ENCODE measurements around the gene HS1BP3.

HS1BP3 gene

GRCh38 chr2:20650877-20651730 is at the start of gene HS1BP3:
Gene HS1BP3, minus strand, starts transcription at chr2:20651098. Its CDS starts 35 bp downstream, at chr2:20651063.
- Histone ChIP-seq H3K4me1 (ENCODE audit: control insufficient read depth, insufficient read depth, low read length) (peaks cover 6% of the 10 kb centered on the region), H3K27me3 (ENCODE audit: control insufficient read depth, insufficient read depth, low read length) (peaks cover 18% of the 10 kb centered on the region), H3K36me3 (ENCODE audit: control insufficient read depth, insufficient read depth, low read length) (no peaks in the 10 kb centered on the region), H3K9ac (ENCODE audit: low read depth, low read length) (peak within 1 kb of the TSS; percentile 83), H3K4me3 (ENCODE audit: low read depth, low read length) (peak within 1 kb of the TSS; percentile 88), H3K9me3 (ENCODE audit: control insufficient read depth, insufficient read depth, low read length) (no peaks in the 10 kb centered on the region)

DNA sequence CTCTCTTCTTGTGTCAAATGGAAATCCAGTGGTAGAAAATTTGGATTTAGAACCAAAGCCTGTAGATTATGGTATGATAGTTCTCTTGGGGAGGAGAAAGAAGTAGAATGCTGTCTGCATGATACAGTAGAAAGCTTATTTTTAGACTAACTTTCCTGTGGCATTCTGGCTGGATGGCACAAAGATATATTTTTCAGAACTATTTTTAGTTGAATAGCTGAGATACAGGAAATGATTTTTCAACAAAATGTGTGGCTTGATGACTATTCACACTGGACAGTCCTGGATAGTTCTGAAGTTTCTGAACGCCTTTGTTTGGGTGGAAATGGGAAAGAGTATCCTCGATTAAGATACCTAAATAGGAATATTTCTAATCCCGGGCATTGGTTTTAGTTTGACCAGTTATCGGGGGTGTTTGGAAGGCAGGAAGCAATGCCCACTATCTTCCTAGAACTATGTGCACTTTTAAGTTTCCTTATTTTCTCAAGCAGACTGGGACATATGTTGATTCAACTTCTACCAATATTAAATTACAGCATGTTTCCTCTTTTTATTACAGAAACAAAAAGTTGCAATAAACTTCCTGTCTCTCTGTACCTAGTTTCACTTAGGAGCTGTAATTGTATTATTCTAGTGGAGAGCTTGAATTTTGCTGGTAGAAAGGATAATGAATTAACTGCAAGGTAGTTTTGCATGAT is 48.2 kb upstream of the HS1BP3 start:
- Histone ChIP-seq H3K9me3 (ENCODE audit: control insufficient read depth, insufficient read depth, low read length) (no peaks in the 10 kb centered on the region), H3K4me1 (ENCODE audit: control insufficient read depth, insufficient read depth, low read length) (no peaks in the 10 kb centered on the region), H3K36me3 (ENCODE audit: control insufficient read depth, insufficient read depth, low read length) (no peaks in the 10 kb centered on the region), H3K9ac (ENCODE audit: low read depth, low read length) (no peak overlapping the region), H3K4me3 (ENCODE audit: low read depth, low read length) (no peak overlapping the region), H3K27me3 (ENCODE audit: control insufficient read depth, insufficient read depth, low read length) (no peaks in the 10 kb centered on the region)

GRCh38 chr2:20697322-20697934 is 46.5 kb upstream of the HS1BP3 start:
- no peaks in the 10 kb centered on the region for H3K4me1 ChIP-seq (ENCODE audit: control insufficient read depth, insufficient read depth, low read length)
- H3K27me3 ChIP-seq (ENCODE audit: control insufficient read depth, insufficient read depth, low read length): no peaks in the 10 kb centered on the region
- H3K36me3 ChIP-seq (ENCODE audit: control insufficient read depth, insufficient read depth, low read length): no peaks in the 10 kb centered on the region
- no peak overlapping the region for H3K9ac ChIP-seq (ENCODE audit: low read depth, low read length)
- H3K9me3 ChIP-seq (ENCODE audit: control insufficient read depth, insufficient read depth, low read length): no peaks in the 10 kb centered on the region
- no peak overlapping the region for H3K4me3 ChIP-seq (ENCODE audit: low read depth, low read length)

GRCh38 chr2:20696366-20696765 is 45.5 kb upstream of the HS1BP3 start:
- H3K4me1 ChIP-seq (ENCODE audit: control insufficient read depth, insufficient read depth, low read length): no peaks in the 10 kb centered on the region
- no peaks in the 10 kb centered on the region for H3K9me3 ChIP-seq (ENCODE audit: control insufficient read depth, insufficient read depth, low read length)
- no peak overlapping the region for H3K9ac ChIP-seq (ENCODE audit: low read depth, low read length)
- no peaks in the 10 kb centered on the region for H3K27me3 ChIP-seq (ENCODE audit: control insufficient read depth, insufficient read depth, low read length)
- no peaks in the 10 kb centered on the region for H3K36me3 ChIP-seq (ENCODE audit: control insufficient read depth, insufficient read depth, low read length)
- H3K4me3 ChIP-seq (ENCODE audit: low read depth, low read length): no peak overlapping the region

DNA sequence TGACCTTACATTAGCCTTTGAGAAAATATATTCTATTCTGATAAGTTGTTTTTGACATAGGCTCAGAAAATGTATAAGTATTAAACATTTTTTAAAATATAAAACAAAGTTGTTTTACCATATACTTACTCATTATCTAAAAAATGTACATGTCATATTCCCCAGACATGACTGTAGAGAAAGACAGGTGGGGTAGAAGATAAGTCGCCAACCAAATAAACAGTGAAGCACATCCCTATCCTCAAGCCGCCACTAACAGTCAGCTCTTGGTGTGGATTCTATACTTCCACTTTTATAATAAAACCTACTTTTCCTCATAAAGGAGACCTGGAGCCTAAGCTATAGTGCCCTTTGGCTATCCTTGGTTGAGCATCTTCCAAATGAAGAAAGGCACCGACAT is 42.4 kb upstream of the HS1BP3 start:
- H3K4me3 ChIP-seq (ENCODE audit: low read depth, low read length): no peak overlapping the region
- H3K36me3 ChIP-seq (ENCODE audit: control insufficient read depth, insufficient read depth, low read length): no peaks in the 10 kb centered on the region
- H3K27me3 ChIP-seq (ENCODE audit: control insufficient read depth, insufficient read depth, low read length): no peaks in the 10 kb centered on the region
- no peak overlapping the region for H3K9ac ChIP-seq (ENCODE audit: low read depth, low read length)
- no peaks in the 10 kb centered on the region for H3K9me3 ChIP-seq (ENCODE audit: control insufficient read depth, insufficient read depth, low read length)
- no peaks in the 10 kb centered on the region for H3K4me1 ChIP-seq (ENCODE audit: control insufficient read depth, insufficient read depth, low read length)

- Histone ChIP-seq H3K36me3 (ENCODE audit: control insufficient read depth, insufficient read depth, low read length) (no peaks in the 10 kb centered on the region), H3K4me3 (ENCODE audit: low read depth, low read length) (no peak overlapping the region), H3K27me3 (ENCODE audit: control insufficient read depth, insufficient read depth, low read length) (no peaks in the 10 kb centered on the region), H3K4me1 (ENCODE audit: control insufficient read depth, insufficient read depth, low read length) (no peaks in the 10 kb centered on the region), H3K9me3 (ENCODE audit: control insufficient read depth, insufficient read depth, low read length) (no peaks in the 10 kb centered on the region), H3K9ac (ENCODE audit: low read depth, low read length) (no peak overlapping the region)
Measured at GRCh38 chr2:20692081-20692480, 41.2 kb upstream of the HS1BP3 start.

GRCh38 chr2:20691076-20691734 is 40.3 kb upstream of the HS1BP3 start:
- H3K9ac ChIP-seq (ENCODE audit: low read depth, low read length): no peak overlapping the region
- H3K36me3 ChIP-seq (ENCODE audit: control insufficient read depth, insufficient read depth, low read length): no peaks in the 10 kb centered on the region
- H3K4me3 ChIP-seq (ENCODE audit: low read depth, low read length): no peak overlapping the region
- H3K4me1 ChIP-seq (ENCODE audit: control insufficient read depth, insufficient read depth, low read length): no peaks in the 10 kb centered on the region
- H3K9me3 ChIP-seq (ENCODE audit: control insufficient read depth, insufficient read depth, low read length): no peaks in the 10 kb centered on the region
- H3K27me3 ChIP-seq (ENCODE audit: control insufficient read depth, insufficient read depth, low read length): no peaks in the 10 kb centered on the region

DNA sequence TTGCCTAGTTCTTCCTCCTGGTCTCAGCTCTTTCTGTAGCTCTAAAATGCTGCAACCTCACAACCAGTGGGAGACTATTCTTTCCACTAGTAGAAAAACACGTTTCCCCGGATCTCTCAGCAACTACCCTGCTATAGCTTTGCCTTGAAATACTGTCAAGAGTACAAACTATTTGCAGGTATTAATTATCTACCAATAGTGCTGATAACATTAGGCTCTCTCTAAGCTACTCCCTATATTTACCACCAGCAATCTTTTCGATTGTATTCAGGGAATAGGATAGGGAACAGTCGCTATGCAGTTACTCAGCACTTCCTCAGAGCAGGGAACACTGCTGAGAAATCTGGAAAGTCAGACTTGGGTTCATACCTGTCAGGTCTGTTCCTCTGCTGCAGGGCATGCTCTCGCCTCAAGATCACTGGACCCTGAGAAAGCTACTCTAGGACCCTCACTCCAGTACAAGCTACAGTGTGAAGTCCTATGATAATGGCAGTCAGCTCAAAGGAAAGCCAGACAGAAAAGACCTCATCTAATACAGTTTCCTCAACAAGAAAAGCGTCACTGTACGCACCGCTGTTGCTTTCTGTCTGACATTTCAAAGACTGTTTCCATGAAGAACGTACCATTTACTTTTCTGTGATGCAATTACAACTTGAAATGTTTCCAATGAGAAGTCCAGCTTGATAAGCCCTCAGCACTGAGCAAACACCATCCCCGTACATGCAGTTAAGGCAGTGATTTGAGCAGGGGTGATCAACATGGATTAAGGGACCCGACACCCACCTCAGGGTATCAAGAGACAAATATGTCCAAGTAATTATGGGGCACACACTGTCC is 38.7 kb upstream of the HS1BP3 start:
- Histone ChIP-seq H3K4me1 (ENCODE audit: control insufficient read depth, insufficient read depth, low read length) (no peaks in the 10 kb centered on the region), H3K27me3 (ENCODE audit: control insufficient read depth, insufficient read depth, low read length) (no peaks in the 10 kb centered on the region), H3K36me3 (ENCODE audit: control insufficient read depth, insufficient read depth, low read length) (no peaks in the 10 kb centered on the region), H3K4me3 (ENCODE audit: low read depth, low read length) (no peak overlapping the region), H3K9ac (ENCODE audit: low read depth, low read length) (no peak overlapping the region), H3K9me3 (ENCODE audit: control insufficient read depth, insufficient read depth, low read length) (no peaks in the 10 kb centered on the region)

DNA sequence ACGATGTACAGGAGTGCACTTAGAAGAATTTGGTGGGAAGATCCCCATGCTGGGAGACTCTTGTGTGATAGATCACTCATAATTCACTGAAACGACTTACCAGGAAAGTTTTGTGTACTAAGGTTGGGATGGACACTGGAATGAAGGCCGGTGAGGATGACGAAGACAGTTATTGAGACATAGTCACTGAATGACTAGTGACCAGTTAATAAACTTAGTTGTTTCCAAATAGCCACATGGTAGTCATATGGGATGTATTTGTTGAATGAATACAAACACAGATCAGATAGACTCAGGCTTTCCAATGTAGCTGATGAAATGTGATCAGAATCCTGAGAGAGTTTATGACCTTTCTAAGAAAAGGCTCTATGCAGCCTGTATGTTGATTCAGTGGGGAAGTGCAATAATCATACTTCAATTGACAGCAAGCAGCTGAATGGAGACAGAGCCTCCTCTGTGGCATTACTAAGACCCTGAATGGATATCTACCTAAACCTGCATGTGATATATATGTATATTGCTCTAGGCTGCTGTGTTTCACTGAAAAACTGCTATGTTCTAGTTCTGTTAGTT is 36.4 kb upstream of the HS1BP3 start:
- no peaks in the 10 kb centered on the region for H3K27me3 ChIP-seq (ENCODE audit: control insufficient read depth, insufficient read depth, low read length)
- no peaks in the 10 kb centered on the region for H3K36me3 ChIP-seq (ENCODE audit: control insufficient read depth, insufficient read depth, low read length)
- H3K4me1 ChIP-seq (ENCODE audit: control insufficient read depth, insufficient read depth, low read length): no peaks in the 10 kb centered on the region
- H3K9ac ChIP-seq (ENCODE audit: low read depth, low read length): no peak overlapping the region
- no peaks in the 10 kb centered on the region for H3K9me3 ChIP-seq (ENCODE audit: control insufficient read depth, insufficient read depth, low read length)
- no peak overlapping the region for H3K4me3 ChIP-seq (ENCODE audit: low read depth, low read length)

- Histone ChIP-seq H3K4me3 (ENCODE audit: low read depth, low read length) (no peak overlapping the region), H3K9me3 (ENCODE audit: control insufficient read depth, insufficient read depth, low read length) (no peaks in the 10 kb centered on the region), H3K27me3 (ENCODE audit: control insufficient read depth, insufficient read depth, low read length) (no peaks in the 10 kb centered on the region), H3K4me1 (ENCODE audit: control insufficient read depth, insufficient read depth, low read length) (no peaks in the 10 kb centered on the region), H3K9ac (ENCODE audit: low read depth, low read length) (no peak overlapping the region), H3K36me3 (ENCODE audit: control insufficient read depth, insufficient read depth, low read length) (peaks cover 3% of the 10 kb centered on the region)
Measured at GRCh38 chr2:20684581-20685063, 33.7 kb upstream of the HS1BP3 start.
